Subcutaneous adipose tissue (tissue), 4 donors: ENCODE measurements around the gene PIGV. TPM values are rescaled to one million over a fixed set of nuclear protein-coding genes. Genes with fewer than 3 reads are reported as not detected.

ENCODE experiments used
- CTCF ChIP-seq: fragments of 450-650 bp; IDR thresholded peaks from one replicate; pipeline ENCODE4 v1.5.1; 2016; ENCODE audit warnings: low read depth, mild to moderate bottlenecking, control low read depth, antibody characterized with exemption, moderate library complexity
- total RNA-seq, 4 donors: library from RNA; depleted of rRNA; stranded (reverse); fragments of >200 nt; gene quantifications; one replicate each; pipeline ENCODE4 v1.1.0, GENCODE V29; 2016

PIGV gene
- total RNA-seq, 4 donors from 2014 or later = 8.3 to 24.7 (median 19.2) TPM

- TF ChIP-seq CTCF = no peak
These were observed 15.1 kb upstream of the PIGV start for GRCh38 chr1:26772687-26773086.

GRCh38 chr1:26774462-26774861 is 13.3 kb upstream of the PIGV start:
- no peak for TF ChIP-seq CTCF

GRCh38 chr1:26775666-26776065 is 12.1 kb upstream of the PIGV start:
- TF ChIP-seq CTCF = no peak

- TF ChIP-seq CTCF = no peak
These were observed 8.6 kb upstream of the PIGV start for GRCh38 chr1:26779098-26779668.

- no peak for TF ChIP-seq CTCF
These were observed 7.3 kb upstream of the PIGV start for GRCh38 chr1:26780344-26780957.

GRCh38 chr1:26781206-26781825 is 6.4 kb upstream of the PIGV start:
- no peak for TF ChIP-seq CTCF

- TF ChIP-seq CTCF = no peak
These were observed 5.1 kb upstream of the PIGV start for GRCh38 chr1:26782521-26783212.
